GM19438 (cell line): ENCODE data around the gene SLC25A10.
"Not testable (repeated sequence)": the region's sequence is repeated elsewhere in the genome, so short reads cannot be mapped to it uniquely, and the experiment has no call there.

ENCODE experiments used
- ATAC-seq: cut with Tn5 transposase; IDR thresholded peaks from one replicate; pipeline ENCODE4 v1.9.1; 2021; ENCODE audit warnings: low read depth; ENCODE audit not compliant: unreplicated experiment

The SLC25A10 gene, protein sequence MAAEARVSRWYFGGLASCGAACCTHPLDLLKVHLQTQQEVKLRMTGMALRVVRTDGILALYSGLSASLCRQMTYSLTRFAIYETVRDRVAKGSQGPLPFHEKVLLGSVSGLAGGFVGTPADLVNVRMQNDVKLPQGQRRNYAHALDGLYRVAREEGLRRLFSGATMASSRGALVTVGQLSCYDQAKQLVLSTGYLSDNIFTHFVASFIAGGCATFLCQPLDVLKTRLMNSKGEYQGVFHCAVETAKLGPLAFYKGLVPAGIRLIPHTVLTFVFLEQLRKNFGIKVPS

DNA sequence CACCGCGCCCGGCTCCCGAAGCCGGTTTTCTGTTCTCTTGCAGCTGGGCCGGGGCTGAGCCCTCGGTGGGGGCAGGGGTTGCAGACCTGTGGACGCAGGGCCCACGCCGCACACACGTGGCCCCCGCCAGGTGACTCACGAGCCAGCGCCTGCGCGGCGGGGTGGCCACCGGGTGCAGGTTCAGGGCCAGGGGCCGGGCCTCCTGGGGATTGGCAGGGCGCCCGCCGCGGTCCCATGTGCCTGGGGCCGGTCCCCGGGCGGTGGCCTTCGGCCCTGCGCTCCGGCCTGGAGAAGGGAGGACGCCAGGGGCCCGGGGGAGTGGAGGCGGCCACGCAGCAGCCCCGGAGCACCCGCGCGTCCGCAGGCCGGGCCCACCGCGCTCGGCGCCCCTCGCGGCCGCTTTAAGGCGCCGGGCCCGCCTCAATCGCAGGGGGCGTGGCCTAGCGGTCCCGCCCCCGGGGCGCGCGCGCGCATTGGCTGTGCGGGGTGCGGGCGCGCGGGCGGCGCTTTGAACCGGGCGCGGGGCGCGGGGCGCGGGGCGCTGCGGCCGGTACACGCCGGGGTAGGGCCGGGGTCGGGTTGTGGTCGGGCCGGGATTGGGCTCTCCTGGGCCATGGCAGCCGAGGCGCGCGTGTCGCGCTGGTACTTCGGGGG, at the start of gene SLC25A10:
TSS of gene SLC25A10 (plus strand) at position 471 of the 654 bp plus-strand sequence. CDS start at position 614, 143 bp downstream.
- peak; percentile 53 for ATAC-seq

DNA sequence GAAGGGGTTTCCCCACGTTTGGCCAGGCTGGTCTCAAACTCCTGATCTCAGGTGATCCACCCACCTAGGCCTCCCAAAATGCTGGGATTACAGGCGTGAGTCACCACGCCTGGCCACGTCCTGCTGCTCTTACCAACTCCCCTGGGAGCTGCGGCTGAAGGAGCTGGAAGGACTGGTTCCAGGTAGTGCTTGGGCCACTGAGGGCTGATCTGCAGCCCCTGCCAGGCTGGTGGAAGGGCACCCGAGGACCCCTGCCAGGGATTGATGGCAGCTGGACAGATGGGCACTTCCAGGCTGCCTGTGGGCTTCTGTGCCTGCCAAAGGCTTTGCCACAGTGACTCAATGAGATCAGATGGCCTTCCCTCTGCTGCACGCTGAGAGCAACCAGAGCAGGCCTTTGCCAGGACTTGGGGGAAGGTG, 48.0 kb upstream of the SLC25A10 start:
- ATAC-seq, result no peak

DNA sequence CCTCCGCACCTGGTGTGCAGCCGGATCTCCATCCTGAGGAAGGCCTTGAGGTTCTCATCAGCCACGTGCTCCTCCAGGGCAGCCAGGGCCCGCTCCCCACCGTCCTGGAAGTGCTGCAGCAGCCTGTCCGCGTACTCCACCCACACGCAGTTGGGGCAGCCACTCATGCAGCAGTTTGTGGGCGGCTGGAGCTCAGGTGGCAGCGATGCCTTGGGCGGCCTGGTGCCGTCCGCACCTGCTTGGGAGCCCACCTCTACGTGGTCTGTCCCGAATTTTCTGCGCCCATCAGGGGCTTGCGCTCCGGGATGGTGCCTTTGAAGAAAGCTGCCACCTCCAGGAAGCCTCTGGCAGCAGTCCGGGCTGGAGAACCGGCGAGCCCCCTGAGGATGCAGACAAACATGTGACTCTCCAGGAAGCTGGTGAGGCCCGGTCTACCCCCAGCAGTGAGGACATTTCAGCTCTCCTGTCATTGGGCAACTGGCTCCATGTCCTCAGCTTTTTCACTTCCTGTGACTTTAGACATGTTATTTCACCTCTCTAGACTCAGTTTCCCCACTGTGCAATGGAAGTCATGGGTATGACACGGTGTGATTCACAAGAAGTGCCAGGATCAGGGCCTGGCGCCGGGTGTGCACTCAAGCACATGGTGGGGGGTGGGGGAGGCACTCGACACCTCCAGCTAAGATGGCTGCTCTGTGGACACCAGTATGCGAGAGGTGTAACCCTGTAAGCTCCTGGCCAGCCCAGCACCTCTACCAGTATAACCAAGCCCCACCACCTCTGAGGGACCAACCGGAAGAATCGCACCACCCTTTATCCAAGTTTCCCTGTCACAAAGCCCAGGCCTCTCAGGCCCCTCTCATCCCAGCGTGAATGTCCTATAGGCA, 46.6 kb upstream of the SLC25A10 start:
- peak; percentile 3 for ATAC-seq

DNA sequence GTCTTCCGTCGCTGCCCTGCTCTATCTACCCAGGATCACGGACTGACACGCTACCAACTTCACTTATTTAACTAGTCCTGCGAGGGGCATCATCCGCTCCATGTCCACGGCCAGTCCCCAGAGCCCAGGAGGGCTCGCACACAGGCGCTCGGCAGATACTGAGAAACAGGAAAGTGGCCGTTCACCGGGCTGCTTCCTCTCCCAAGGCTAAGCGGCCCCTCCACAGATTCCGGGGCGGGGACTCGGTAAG, 46.1 kb upstream of the SLC25A10 start:
- no peak for ATAC-seq

DNA sequence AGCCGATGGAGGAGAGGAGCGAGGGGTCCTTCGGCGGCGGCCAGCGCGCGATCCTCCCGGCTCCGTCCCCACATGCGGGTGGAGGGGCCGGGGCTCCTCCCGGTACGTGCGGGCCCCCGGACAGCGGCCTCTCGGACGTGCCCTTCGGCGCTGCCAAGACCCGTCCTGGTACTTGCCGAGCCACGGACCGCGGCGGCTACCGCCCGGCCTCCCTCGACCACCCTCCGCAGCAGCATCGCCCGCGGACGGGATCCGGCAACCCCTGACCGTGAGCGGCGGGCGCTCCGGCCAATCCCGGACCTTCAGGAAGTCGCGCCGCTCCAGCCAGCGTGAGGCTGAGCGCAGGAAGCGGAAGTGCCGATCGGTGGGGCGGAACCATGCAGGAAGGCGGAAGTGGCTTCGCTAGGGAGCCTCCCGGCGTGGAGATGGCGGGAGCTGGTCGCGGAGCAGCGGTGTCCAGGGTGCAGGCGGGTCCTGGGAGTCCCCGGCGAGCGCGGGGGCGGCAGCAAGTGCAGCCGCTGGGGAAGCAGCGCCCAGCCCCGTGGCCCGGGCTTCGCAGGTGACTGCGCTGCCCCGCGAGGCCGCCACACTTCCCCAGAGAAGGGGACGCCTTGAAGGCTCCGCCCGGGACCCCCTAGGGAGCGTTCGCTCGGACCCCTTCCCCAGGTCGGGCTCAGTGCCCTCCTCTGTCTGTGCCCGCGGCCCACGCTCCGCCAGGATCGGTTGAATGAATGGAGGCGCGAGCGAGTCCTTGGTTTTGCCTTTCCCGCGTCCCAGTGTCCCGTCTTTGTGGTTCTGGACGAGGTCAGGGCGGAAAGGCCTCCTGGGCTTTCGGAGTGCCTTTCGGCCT, 45.5 kb upstream of the SLC25A10 start, which contains the start of the genes CCDC137 and OXLD1:
TSS of gene CCDC137 (plus strand) at position 396 of the 850 bp plus-strand sequence. CDS start at position 426, 30 bp downstream.
TSS of gene OXLD1 (minus strand) at position 264 of the 850 bp plus-strand sequence. CDS start at position 236, 28 bp downstream.
- ATAC-seq, result peak; percentile 88

DNA sequence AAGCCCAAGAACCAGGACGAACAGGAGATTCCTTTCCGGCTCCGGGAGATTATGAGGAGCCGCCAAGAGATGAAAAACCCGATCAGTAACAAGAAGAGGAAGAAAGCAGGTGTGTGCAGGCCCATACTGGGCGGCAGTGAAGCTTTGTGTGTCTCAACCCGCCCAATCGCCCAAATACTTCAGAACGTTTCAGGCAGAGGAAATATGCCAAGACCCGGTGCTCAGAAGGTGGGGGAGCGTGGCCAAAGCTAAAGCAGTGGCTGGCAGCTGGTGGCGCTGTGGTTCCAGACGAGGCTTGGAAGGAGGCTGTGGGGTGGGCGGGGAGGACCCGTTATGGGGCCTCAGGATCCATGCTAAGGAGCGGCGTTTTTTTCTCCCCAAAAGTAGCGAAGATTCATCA, 44.3 kb upstream of the SLC25A10 start:
- ATAC-seq, result no peak

DNA sequence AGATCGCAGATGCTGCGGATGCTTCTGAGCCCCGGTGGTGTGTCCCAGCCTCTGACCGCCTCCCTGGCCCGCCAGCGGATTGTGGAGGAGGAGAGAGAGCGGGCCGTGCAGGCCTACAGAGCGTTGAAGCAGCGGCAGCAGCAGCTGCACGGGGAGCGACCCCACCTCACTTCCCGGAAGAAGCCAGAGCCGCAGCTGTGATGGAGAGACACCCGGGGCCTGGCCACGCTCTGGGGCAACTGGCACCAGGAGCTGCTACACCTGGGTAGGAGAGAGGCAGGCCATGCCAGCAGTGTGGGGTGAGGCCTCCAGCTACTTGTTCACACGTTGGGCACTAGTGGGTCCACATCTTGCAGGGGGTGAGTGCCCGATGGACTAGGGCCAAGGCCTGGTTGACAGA, 39.6 kb upstream of the SLC25A10 start:
- ATAC-seq, result no peak

DNA sequence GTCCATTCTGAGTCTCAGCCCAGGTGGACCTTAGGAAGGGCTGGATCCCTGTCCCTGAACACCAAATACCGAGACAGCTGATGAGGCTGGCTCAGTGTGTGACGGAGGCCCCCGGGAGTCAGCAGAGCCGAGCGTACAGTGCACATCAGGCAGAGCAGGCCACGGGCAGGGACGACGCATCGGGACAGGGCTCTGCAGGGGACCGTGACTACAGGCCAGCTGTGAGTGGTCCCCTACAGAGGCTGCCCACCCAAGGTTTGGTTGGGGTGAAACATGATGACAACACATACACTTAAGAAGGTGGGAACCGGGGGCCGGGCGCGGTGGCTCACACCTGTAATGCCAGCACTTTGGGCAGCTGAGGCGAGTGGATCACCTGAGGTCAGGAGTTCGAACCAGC, 39.1 kb upstream of the SLC25A10 start:
- ATAC-seq, result no peak

DNA sequence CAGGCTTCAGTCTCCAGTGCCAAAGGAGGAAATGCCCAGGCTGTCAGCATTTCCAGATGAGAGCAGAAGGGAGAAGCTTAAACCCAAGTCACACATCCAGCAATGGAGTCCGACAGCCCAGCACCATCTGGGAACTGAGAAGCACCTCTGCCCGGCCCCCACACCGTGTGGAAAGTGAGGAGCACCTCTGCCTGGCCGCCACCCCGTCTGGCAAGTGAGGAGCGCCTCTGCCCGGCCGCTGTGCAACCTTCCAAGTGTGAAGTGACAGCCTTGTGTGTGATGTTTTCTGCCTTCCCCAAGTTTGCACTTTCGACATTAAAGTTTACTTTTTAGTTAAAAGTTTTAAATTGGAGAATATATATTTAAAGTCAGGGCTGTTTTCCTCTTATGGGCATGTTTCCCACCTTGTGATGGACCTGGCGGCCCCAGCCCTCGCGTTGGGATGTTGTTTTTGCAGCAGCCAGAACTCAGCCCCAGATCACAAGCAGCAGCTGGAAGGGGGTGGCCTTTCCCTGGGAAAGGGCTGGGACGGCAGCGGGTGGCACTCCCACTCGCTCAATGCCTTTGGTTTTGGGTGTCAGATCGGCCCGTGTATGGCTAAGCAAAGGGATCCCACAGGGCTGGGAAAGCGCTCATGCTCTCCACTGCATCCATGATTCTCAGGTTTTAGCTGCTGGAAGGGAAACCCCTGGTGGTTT, 38.4 kb upstream of the SLC25A10 start:
- ATAC-seq, result no peak

DNA sequence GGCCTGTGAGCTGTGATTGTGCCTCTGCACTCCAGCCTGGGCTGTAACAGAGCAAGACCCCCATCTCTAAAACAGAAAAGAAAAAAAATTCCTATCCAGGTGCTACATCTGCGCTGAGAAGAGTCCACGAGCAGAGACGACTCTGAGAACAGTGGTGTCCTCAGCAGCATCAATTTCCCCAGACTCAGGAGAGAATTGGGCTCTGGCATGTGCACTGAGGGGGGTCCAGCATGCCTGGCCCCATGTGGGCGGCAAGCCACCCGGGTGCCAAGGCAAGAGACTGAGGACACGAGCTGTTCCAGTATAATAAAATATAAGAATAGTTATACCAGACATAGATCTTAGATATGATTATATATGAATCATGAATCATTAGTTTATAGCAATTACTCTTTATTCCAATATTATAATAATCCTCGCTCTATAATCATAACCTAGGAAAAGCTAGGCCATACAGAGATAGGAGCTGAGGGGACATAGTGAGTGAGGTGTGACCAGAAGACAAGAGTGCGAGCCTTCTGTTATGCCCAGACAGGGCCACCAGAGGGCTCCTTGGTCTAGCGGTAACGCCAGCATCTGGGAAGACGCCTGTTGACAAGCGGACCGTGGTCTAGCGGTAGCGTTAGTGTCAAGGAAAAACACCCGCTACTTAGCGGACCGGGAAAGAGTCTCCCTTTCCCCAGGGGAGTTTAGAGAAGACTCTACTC, 36.4 kb upstream of the SLC25A10 start:
- ATAC-seq, result not testable (repeated sequence)

DNA sequence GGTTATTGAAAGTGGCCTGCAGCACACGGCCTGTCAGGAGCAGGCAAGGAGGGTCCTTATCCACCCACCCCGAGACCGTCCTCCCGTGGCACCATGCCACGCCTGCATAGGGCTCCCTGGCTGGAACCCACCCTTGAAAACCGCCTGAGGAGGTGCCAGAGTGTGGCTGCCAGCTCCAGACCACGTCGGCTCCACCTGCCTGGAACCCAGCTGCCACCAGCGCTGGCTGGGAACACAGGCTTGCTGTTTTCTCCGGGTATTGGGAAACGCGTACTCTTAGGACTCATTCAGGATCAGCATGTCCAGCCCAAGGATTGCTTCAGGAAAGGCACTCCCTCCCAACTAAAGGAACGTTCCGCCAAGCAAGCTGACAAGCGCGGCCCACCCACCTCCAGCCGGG, 35.2 kb upstream of the SLC25A10 start:
- no peak for ATAC-seq

DNA sequence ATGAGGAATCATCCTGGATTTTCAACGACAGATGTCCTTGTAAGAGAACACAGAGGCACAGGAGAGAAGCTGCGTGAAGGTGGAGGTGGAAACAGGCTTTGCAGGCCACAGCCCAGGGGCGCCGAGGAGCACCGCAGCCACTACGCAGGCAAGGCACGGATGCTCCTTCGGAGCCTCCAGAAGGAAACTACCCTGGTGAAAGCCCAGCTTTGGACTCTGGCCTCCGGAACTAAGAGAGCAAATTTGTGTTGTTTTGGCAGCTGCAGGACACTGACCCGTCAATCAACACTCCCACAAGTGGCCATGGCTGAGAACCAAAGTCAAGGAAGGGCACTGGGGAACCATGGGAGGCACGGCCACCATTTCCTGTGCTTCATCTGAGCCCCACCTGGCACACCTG, 31.9 kb upstream of the SLC25A10 start:
- no peak for ATAC-seq

DNA sequence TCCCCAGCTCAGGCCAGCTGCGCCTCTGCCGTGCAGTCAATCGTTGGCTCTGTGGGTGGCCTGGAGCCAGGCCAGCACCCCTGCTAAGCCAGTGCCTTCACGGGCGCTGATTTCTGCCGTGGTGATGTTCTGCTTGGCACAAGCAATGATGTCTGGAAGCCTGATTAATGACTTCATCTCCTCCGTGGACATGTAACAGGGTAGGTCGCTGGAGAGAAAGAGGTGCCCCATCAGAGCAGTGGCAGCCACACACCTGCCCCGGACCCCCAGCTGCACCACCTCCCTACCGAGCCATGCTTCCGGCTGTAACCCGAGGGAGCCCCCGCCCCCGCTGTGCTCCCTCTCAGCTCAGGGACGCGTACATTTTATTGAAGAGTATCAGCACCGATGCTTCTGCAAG, 30.4 kb upstream of the SLC25A10 start:
- ATAC-seq, result no peak

DNA sequence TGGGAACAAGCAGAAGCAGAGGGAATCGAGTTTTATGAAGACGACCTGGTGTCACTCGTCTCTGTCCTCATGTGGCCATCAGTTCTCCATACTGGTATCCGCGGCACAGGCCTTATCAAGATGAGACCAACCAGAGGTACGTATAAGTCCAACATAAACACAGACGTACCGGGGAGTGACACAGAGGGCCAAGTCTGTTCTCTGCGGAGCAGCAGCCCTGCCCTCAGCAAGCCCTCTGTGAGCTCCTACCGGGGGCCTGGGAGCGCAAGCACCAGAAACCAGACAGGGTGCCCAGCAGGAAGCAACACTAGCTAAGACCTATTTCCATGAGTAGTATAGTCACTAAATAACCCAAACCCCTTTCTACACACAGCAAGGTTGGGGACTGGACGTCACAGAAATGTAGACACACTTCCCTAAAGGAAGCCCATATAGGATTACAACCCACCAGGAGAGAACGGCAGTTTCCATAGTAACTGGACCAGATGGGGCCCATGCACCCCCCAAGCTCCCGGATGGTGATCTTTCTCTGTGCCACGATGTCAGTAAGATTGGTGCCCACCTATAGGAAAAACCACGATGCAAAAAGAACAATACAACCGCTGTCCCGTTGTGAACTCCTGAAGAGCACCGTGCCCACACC, 29.4 kb upstream of the SLC25A10 start:
- no peak for ATAC-seq

DNA sequence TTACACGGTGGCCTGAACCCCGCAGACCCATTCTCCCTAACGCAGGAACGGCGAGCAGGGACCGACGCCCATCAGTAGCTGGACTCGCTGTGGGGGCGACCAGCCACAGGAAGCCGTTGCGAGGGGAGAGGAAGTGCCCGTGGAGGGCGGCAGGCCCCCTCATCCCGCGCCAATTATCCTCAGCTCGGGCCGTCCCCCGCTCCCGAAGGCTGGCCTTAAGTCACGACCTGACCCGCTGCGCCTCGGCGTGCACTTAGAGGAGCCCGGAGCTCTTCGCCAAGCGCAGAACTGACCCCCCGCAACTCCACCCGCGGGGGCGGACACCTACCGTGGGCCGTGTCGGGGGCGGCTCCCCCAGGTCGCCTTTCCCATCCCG, 28.9 kb upstream of the SLC25A10 start:
- peak; percentile 7 for ATAC-seq

DNA sequence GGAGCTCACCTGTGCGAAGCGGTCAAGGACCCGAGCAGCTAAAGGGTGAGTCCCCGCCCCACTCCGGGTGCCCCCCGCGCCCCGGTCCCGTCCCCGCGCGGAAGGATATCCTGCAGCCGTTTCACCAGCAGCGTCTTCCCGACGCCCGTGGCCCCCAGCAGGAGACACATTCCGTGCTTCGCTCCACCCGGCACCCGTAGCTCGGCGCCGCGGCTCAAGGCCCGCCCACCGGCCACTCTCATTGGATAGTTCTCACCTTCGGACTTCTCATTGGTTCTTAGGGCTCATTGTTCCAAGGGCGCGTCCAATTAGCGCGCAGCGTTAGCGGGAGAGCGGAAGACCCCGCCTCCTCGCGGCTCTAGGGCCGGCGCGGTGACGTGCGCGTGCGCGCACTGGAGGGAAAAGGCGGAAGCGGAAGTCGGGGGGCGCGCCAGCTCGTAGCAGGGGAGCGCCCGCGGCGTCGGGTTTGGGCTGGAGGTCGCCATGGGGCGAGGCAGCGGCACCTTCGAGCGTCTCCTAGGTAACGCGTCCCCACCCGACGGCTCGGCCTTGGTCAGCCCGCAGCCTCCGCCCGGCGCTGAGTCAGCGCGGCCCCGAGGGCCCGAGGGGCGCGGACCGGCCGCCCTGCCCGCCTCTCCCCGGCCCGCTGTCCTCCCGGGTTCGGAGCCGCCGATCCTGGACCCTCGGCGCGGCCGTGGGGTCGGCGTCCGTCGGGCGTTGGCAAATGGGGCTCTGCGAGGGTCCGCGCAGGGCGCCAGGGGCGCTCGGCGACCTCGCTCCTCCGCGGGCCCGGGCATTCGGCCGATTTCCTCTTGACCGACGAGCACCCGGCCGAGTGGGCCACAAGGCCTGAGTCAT, 28.3 kb upstream of the SLC25A10 start, which contains the start of the genes ARL16 and HGS:
TSS of gene ARL16 (minus strand) at position 214 of the 858 bp plus-strand sequence. CDS start at position 170, 44 bp downstream.
TSS of gene HGS (plus strand) at position 428 of the 858 bp plus-strand sequence. CDS start at position 484, 56 bp downstream.
- peak; percentile 95 for ATAC-seq

DNA sequence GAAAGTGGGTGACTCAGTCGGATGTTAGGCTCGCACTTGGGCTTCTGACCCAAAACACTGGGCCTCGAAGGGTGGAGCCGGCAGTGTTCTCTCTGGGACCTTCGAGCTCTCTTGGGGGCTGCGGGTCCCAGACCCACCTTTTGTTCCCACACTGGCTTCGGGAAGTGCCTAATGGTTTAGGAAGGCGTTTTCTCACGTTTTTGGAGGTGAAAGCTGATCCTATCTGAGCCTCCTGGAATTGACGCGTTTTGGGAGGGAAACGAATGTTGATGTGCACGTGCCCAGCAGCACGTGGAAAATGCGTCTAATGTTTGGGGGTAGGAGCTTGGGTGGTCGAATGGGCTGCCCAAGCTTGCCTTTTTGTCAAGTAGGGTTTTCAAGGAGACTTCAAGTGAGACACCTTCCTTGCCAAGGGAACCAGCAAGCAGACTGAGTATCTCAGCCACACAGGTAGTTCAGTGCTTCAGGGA, 27.6 kb upstream of the SLC25A10 start:
- ATAC-seq, result no peak
